ACC112 (cell line): ENCODE data around the gene PHYHIPL.
"Not testable (repeated sequence)": the region's sequence is repeated elsewhere in the genome, so short reads cannot be mapped to it uniquely, and the experiment has no call there.

Experiments
- H2AFZ ChIP-seq: fragments of 200-600 bp; sonication (generic); one replicate; pipeline ENCODE4 v1.6.0; 2017; ENCODE audit warnings: antibody characterized with exemption, low read length; ENCODE audit not compliant: unreplicated experiment
- H3K27ac ChIP-seq: fragments of 200-600 bp; sonication (generic); 2 replicates; pipeline ENCODE4 v1.5.1; 2014; ENCODE audit warnings: low read depth, mild to moderate bottlenecking, antibody characterized with exemption, low read length, moderate library complexity
- H3K27me3 ChIP-seq: fragments of 200-600 bp; sonication (generic); 2 replicates; pipeline ENCODE4 v1.6.1; 2014; ENCODE audit warnings: mild to moderate bottlenecking, antibody characterized with exemption, low read length, moderate library complexity, mixed read lengths; ENCODE audit not compliant: insufficient read depth
- H3K36me3 ChIP-seq: fragments of 200-600 bp; sonication (generic); 2 replicates; pipeline ENCODE4 v1.6.1; 2016; ENCODE audit warnings: mild to moderate bottlenecking, antibody characterized with exemption, low read length, moderate library complexity, mixed read lengths; ENCODE audit not compliant: insufficient read depth
- H3K4me1 ChIP-seq: fragments of 200-600 bp; sonication (generic); one replicate; pipeline ENCODE4 v1.6.1; 2016; ENCODE audit warnings: low read length, mixed read lengths; ENCODE audit not compliant: insufficient read depth, unreplicated experiment, control insufficient read depth
- H3K4me3 ChIP-seq: fragments of 200-600 bp; sonication (generic); 2 replicates; pipeline ENCODE4 v1.5.1; 2014; ENCODE audit warnings: mild to moderate bottlenecking, low read depth, low read length
- H3K79me2 ChIP-seq: fragments of 200-600 bp; sonication (generic); one replicate; pipeline ENCODE4 v1.6.0; 2016; ENCODE audit warnings: low read length; ENCODE audit not compliant: control insufficient read depth, unreplicated experiment, insufficient read depth

The PHYHIPL gene

GRCh38 chr10:59236064-59236697, 59.7 kb downstream of the PHYHIPL start:
- H2AFZ ChIP-seq: no peak overlapping the region
- no peaks in the 10 kb centered on the region for H3K27me3 ChIP-seq
- H3K79me2 ChIP-seq: no peaks in the 10 kb centered on the region
- no peaks in the 10 kb centered on the region for H3K36me3 ChIP-seq
- no peak overlapping the region for H3K27ac ChIP-seq
- peaks cover 8% of the 10 kb centered on the region for H3K4me1 ChIP-seq
- H3K4me3 ChIP-seq: no peak overlapping the region

- no peaks in the 10 kb centered on the region for H3K36me3 ChIP-seq
- no peaks in the 10 kb centered on the region for H3K79me2 ChIP-seq
- H3K4me3 ChIP-seq: no peak overlapping the region
- H3K27ac ChIP-seq: no peak overlapping the region
- no peaks in the 10 kb centered on the region for H3K27me3 ChIP-seq
- H2AFZ ChIP-seq: no peak overlapping the region
- H3K4me1 ChIP-seq: peaks cover 8% of the 10 kb centered on the region
Observed at GRCh38 chr10:59237775-59238174, 61.3 kb downstream of the PHYHIPL start.

- not testable (repeated sequence) for H3K36me3 ChIP-seq, H3K27ac ChIP-seq, H3K4me3 ChIP-seq
Observed at GRCh38 chr10:59239108-59239507, 62.7 kb downstream of the PHYHIPL start.

GRCh38 chr10:59240582-59241183, 64.2 kb downstream of the PHYHIPL start:
- Histone ChIP-seq H3K27ac (no peak overlapping the region), H3K4me3 (no peak overlapping the region), H3K36me3 (no peaks in the 10 kb centered on the region), H3K27me3 (no peaks in the 10 kb centered on the region), H3K4me1 (no peaks in the 10 kb centered on the region), H2AFZ (no peak overlapping the region), H3K79me2 (no peaks in the 10 kb centered on the region)

More at GRCh38 chr10:59239108-59239507, 62.7 kb downstream of the PHYHIPL start:
- not testable (repeated sequence) for H3K79me2 ChIP-seq, H3K4me1 ChIP-seq, H3K27me3 ChIP-seq, H2AFZ ChIP-seq

- H3K79me2 ChIP-seq: no peaks in the 10 kb centered on the region
- H3K36me3 ChIP-seq: no peaks in the 10 kb centered on the region
- no peak overlapping the region for H2AFZ ChIP-seq
- no peak overlapping the region for H3K27ac ChIP-seq
- H3K4me1 ChIP-seq: no peaks in the 10 kb centered on the region
- H3K4me3 ChIP-seq: no peak overlapping the region
- no peaks in the 10 kb centered on the region; the same call in 1 of the 2 replicates for H3K27me3 ChIP-seq
Observed at GRCh38 chr10:59242057-59242456, 65.6 kb downstream of the PHYHIPL start.

GRCh38 chr10:59242991-59243390, 66.5 kb downstream of the PHYHIPL start:
- Histone ChIP-seq H3K27ac (no peak overlapping the region), H3K4me1 (no peaks in the 10 kb centered on the region), H3K4me3 (no peak overlapping the region), H3K79me2 (no peaks in the 10 kb centered on the region), H2AFZ (no peak overlapping the region), H3K36me3 (no peaks in the 10 kb centered on the region), H3K27me3 (no peaks in the 10 kb centered on the region; the same call in 1 of the 2 replicates)

- Histone ChIP-seq H3K27me3 (no peaks in the 10 kb centered on the region; the same call in 1 of the 2 replicates), H3K4me3 (no peak overlapping the region), H3K36me3 (no peaks in the 10 kb centered on the region), H2AFZ (no peak overlapping the region), H3K27ac (no peak overlapping the region), H3K79me2 (no peaks in the 10 kb centered on the region), H3K4me1 (no peaks in the 10 kb centered on the region)
Observed at GRCh38 chr10:59243611-59244195, 67.3 kb downstream of the PHYHIPL start.

- Histone ChIP-seq H3K4me1 (no peaks in the 10 kb centered on the region), H3K27ac (no peak overlapping the region), H3K36me3 (no peaks in the 10 kb centered on the region), H3K79me2 (no peaks in the 10 kb centered on the region), H2AFZ (no peak overlapping the region), H3K27me3 (no peaks in the 10 kb centered on the region; the same call in 1 of the 2 replicates), H3K4me3 (no peak overlapping the region)
Observed at GRCh38 chr10:59244871-59245270, 68.4 kb downstream of the PHYHIPL start.

GRCh38 chr10:59245686-59246085, 69.2 kb downstream of the PHYHIPL start:
- H3K4me1 ChIP-seq: no peaks in the 10 kb centered on the region
- H3K36me3 ChIP-seq: no peaks in the 10 kb centered on the region
- H3K79me2 ChIP-seq: no peaks in the 10 kb centered on the region
- no peak overlapping the region for H2AFZ ChIP-seq
- peaks cover 3% of the 10 kb centered on the region; the same call in 1 of the 2 replicates for H3K27me3 ChIP-seq
- H3K27ac ChIP-seq: no peak overlapping the region
- H3K4me3 ChIP-seq: no peak overlapping the region

GRCh38 chr10:59252491-59252890, 76.0 kb downstream of the PHYHIPL start:
- H3K27ac ChIP-seq: no peak overlapping the region
- no peaks in the 10 kb centered on the region for H3K79me2 ChIP-seq
- no peak overlapping the region for H3K4me3 ChIP-seq
- no peaks in the 10 kb centered on the region for H3K4me1 ChIP-seq
- peaks cover 28% of the 10 kb centered on the region for H3K27me3 ChIP-seq
- H2AFZ ChIP-seq: no peak overlapping the region
- no peaks in the 10 kb centered on the region for H3K36me3 ChIP-seq

- Histone ChIP-seq H3K27ac (no peak overlapping the region), H2AFZ (no peak overlapping the region), H3K27me3 (peaks cover 30% of the 10 kb centered on the region), H3K4me1 (no peaks in the 10 kb centered on the region), H3K4me3 (no peak overlapping the region), H3K79me2 (no peaks in the 10 kb centered on the region), H3K36me3 (no peaks in the 10 kb centered on the region)
Observed at GRCh38 chr10:59255463-59255862, 79.0 kb downstream of the PHYHIPL start.
